Left ventricle myocardium inferior (tissue), 1 donor: ENCODE measurements around the gene CCDC191. TPM values are rescaled to one million over a fixed set of nuclear protein-coding genes. Genes with fewer than 3 reads are reported as not detected.

Experiments
- DNase-seq: peaks from one replicate; pipeline ENCODE4 v3.0.0-alpha.2; 2020
- H3K27ac ChIP-seq: fragments of 200-600 bp; replicated peaks from 2 replicates; pipeline ENCODE4 v1.8.0; 2021
- H3K27me3 ChIP-seq: fragments of 200-600 bp; 2 replicates; pipeline ENCODE4 v1.8.0; 2021; ENCODE audit warnings: low read depth
- H3K36me3 ChIP-seq: fragments of 200-600 bp; 2 replicates; pipeline ENCODE4 v1.8.0; 2021
- H3K4me1 ChIP-seq: fragments of 200-600 bp; 2 replicates; pipeline ENCODE4 v1.8.0; 2021
- H3K4me3 ChIP-seq: fragments of 200-600 bp; 2 replicates; pipeline ENCODE4 v1.8.0; 2021; ENCODE audit warnings: mild to moderate bottlenecking, moderate library complexity
- H3K9me3 ChIP-seq: fragments of 200-600 bp; replicated peaks from 2 replicates; pipeline ENCODE4 v1.8.0; 2021
- intact Hi-C: fragments of 100-400 bp; cut with micrococcal nuclease; formaldehyde crosslinking; loops from one replicate; pipeline ENCODE4 v1.11.0; 2022
- total RNA-seq: library from RNA; stranded (reverse); fragmentation: NEBNext Ultra II Directional; extraction: Animal tissue kit (Norgen Biotek cat#: 25700); gene quantifications from one replicate; pipeline ENCODE4 v1.2.1, GENCODE V29; 2021
- TF ChIP-seq, protein P1 (sequence below): fragments of 200-600 bp; IDR thresholded peaks from 2 replicates; pipeline ENCODE4 v1.8.0; 2021; ENCODE audit warnings: antibody characterized with exemption, mild to moderate bottlenecking, borderline replicate concordance
- donor health status: DM: no; HTN: yes; CAD: no; lungs with severe emphysema.

Gene CCDC191
- total RNA-seq, 1 donor from 2014 or later = 0.77 TPM

DNA sequence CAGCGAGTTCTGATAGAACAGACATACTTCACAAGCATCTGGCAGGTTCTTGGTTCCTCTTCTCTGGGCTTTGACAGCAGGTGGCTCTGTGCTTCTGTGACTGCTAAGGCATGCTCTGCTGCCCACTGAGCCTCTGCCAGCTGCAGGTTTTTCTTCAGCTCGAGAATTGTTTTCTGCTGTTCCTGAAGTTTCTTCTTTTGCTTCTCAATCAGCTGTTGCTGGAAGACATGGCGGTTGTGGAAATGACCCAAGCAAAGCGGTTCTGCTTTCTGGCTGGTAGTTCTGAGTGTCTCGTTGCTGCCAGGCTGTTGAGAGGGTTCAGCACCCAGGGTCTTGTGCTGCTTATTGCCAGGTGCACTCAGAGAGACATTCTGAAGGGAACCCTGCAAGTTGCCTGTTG lies 50.8 kb downstream of the CCDC191 start:
- DNase-seq = no peak
- intact Hi-C loops = no loop called here
- peaks cover 32% of the 10 kb centered on the region for H3K36me3 ChIP-seq
- H3K4me1 ChIP-seq = no peaks in the 10 kb centered on the region
- H3K27ac ChIP-seq = no peak overlapping the region
- TF ChIP-seq, protein P1, sequence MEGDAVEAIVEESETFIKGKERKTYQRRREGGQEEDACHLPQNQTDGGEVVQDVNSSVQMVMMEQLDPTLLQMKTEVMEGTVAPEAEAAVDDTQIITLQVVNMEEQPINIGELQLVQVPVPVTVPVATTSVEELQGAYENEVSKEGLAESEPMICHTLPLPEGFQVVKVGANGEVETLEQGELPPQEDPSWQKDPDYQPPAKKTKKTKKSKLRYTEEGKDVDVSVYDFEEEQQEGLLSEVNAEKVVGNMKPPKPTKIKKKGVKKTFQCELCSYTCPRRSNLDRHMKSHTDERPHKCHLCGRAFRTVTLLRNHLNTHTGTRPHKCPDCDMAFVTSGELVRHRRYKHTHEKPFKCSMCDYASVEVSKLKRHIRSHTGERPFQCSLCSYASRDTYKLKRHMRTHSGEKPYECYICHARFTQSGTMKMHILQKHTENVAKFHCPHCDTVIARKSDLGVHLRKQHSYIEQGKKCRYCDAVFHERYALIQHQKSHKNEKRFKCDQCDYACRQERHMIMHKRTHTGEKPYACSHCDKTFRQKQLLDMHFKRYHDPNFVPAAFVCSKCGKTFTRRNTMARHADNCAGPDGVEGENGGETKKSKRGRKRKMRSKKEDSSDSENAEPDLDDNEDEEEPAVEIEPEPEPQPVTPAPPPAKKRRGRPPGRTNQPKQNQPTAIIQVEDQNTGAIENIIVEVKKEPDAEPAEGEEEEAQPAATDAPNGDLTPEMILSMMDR = no peak
- H3K4me3 ChIP-seq = no peak overlapping the region
- H3K9me3 ChIP-seq = peaks cover 8% of the 10 kb centered on the region
- no peaks in the 10 kb centered on the region for H3K27me3 ChIP-seq

DNA sequence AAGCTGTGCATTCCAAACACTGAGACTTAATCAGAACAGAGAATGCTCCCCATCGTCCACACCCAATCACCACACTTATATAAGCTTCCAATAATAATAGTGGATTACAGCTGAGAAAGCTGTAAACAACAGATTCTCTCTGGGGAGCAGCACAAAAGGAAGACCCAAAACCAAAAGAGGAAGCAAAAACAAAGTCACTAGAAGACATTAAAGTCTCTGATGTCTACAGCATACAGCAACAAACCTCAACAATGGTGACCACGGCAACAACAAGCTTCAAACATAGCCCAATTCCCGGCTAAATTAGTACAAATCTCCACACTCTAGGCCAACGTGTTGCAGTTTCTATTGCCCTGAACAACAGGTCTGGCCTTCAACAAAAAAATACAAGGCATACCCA lies 70.8 kb downstream of the CCDC191 start:
- no peak overlapping the region for H3K4me3 ChIP-seq
- peaks cover 8% of the 10 kb centered on the region for H3K9me3 ChIP-seq
- TF ChIP-seq, protein P1 = no peak
- intact Hi-C loops = no loop called here
- no peaks in the 10 kb centered on the region for H3K4me1 ChIP-seq
- H3K27me3 ChIP-seq = no peaks in the 10 kb centered on the region
- no peak for DNase-seq
- H3K27ac ChIP-seq = no peak overlapping the region
- H3K36me3 ChIP-seq = peaks cover 18% of the 10 kb centered on the region

DNA sequence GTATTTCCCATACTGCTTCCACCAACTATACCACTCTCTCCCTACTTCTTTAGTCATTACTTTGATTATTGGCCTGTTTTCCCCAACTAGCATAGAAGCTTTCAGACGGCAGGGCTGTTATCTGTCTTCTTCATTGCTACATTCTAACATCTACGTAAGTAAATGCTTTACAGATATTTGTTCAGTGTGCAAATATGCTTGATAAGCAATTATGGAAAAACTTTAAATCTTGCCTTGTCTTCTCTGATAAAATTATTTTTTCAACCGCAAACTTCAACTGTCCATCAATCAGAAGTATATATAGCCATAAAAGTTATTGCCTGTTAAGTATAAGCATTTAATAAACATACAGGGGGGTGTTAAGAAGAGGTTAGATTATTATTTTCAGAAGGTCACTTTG lies 72.8 kb downstream of the CCDC191 start:
- TF ChIP-seq, protein P1 = no peak

DNA sequence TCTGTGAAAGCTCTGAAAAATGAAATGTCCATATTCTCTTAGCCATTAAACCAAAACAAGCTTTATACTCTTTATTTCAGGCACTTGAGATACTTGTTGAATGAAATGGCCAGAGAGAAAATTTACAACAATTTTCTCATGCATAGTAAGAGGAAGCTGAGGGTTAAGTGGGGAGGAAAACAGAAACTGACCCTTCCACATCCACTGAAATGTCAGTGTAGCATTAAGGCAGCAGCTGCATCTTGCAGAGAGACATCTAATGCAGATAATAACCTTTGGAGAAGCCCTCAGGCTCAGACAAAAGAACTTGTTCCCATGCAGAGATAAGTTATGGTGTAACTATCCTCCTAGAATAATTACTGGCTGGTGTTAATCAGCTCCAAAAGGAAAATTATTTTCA lies 74.5 kb downstream of the CCDC191 start:
- DNase-seq = no peak
- H3K4me3 ChIP-seq = no peak overlapping the region
- no peak overlapping the region for H3K27ac ChIP-seq
- H3K9me3 ChIP-seq = peaks cover 8% of the 10 kb centered on the region
- intact Hi-C loops = no loop called here
- TF ChIP-seq, protein P1 = no peak
- no peaks in the 10 kb centered on the region for H3K4me1 ChIP-seq
- peaks cover 51% of the 10 kb centered on the region for H3K36me3 ChIP-seq
- H3K27me3 ChIP-seq = no peaks in the 10 kb centered on the region

More for the DNA sequence above, 72.8 kb downstream of the CCDC191 start:
- Histone ChIP-seq H3K9me3 (peaks cover 8% of the 10 kb centered on the region), H3K27me3 (no peaks in the 10 kb centered on the region), H3K36me3 (peaks cover 36% of the 10 kb centered on the region), H3K27ac (no peak overlapping the region), H3K4me1 (no peaks in the 10 kb centered on the region), H3K4me3 (no peak overlapping the region)
- DNase-seq = no peak
- intact Hi-C loops = no loop called here

DNA sequence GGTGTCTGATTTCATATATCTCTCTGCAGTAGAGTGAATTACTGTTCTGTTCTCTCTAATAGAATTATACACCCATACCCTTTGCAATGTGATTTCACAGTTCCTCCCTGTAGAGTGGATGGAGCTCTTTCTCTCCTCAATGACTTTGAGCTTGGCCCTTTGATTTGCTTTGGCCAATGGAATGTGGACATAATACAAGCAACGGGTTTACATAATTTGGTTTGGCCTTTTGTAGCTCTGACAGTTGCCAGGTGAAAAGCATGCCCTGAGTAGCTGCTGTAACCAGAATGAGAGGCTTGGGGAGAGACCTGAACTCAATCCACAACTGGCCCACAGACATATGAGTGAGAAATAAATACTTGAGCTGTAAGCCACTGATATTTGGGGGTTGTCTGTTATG lies 76.4 kb downstream of the CCDC191 start:
- Histone ChIP-seq H3K9me3 (no peaks in the 10 kb centered on the region), H3K4me3 (no peak overlapping the region), H3K27ac (no peak overlapping the region), H3K36me3 (peaks cover 41% of the 10 kb centered on the region), H3K4me1 (no peaks in the 10 kb centered on the region), H3K27me3 (no peaks in the 10 kb centered on the region)
- TF ChIP-seq, protein P1 = no peak
- no peak for DNase-seq
- intact Hi-C loops = no loop called here

DNA sequence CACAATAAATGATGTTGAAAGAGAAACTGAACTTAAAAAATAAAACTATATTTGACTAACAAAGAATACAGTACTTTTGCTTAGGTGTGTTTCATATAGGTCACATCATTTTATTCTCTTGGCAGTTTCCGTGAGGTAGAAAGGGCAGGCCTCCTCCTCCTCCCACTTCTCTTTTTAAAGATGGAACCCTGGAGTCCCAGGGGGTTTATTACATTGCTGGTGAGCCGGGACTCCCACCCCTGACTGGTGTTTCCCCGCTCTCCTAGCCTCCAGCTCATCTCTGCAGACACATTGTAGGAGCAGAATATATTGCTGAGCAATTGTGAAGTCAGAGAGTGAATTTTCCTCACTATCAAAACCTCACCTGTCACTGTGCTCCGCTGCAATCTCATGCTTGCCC lies 78.5 kb downstream of the CCDC191 start:
- no peak overlapping the region for H3K4me3 ChIP-seq
- peaks cover 58% of the 10 kb centered on the region for H3K36me3 ChIP-seq
- H3K4me1 ChIP-seq = no peaks in the 10 kb centered on the region
- no peak for DNase-seq
- H3K27me3 ChIP-seq = no peaks in the 10 kb centered on the region
- H3K9me3 ChIP-seq = peaks cover 20% of the 10 kb centered on the region
- intact Hi-C loops = no loop called here
- TF ChIP-seq, protein P1 = no peak
- no peak overlapping the region for H3K27ac ChIP-seq
